Prostate gland (tissue), 2 donors: ENCODE measurements around the gene PEX19.

ENCODE experiments used
- CTCF ChIP-seq, 4 experiments: fragments of 200-600 bp in 2 of 4; fragments of 450-650 bp in 2 of 4; sonication (generic) in 2 of 4; IDR thresholded peaks; 1 replicate in 3 of 4; 2 replicates in 1 of 4; pipeline ENCODE4 v1.5.1; 2016 to 2019; ENCODE audit warnings: antibody characterized with exemption in 4 of 4, mild to moderate bottlenecking in 2 of 4, moderate library complexity in 2 of 4
- POLR2A ChIP-seq: fragments of 450-650 bp; IDR thresholded peaks from one replicate; pipeline ENCODE4 v1.6.1; 2016; ENCODE audit warnings: antibody characterized with exemption, mild to moderate bottlenecking

- no peak for TF ChIP-seq POLR2A
- no peak for TF ChIP-seq CTCF (IDR thresholded peaks at IDR 0.05)
Measured at GRCh38 chr1:160228431-160228830, 56.5 kb downstream of the PEX19 start.
